Endothelial cell of hepatic sinusoid (primary cell): ENCODE measurements around the gene APLF.
"Not testable (repeated sequence)": the region's sequence is repeated elsewhere in the genome, so short reads cannot be mapped to it uniquely, and the experiment has no call there.

Source experiments
- in situ Hi-C: cut with HindIII; loops from 2 replicates; pipeline ENCODE4 v1.10.0; 2017; ENCODE audit warnings: low sequenced_read_pairs

Gene APLF

DNA sequence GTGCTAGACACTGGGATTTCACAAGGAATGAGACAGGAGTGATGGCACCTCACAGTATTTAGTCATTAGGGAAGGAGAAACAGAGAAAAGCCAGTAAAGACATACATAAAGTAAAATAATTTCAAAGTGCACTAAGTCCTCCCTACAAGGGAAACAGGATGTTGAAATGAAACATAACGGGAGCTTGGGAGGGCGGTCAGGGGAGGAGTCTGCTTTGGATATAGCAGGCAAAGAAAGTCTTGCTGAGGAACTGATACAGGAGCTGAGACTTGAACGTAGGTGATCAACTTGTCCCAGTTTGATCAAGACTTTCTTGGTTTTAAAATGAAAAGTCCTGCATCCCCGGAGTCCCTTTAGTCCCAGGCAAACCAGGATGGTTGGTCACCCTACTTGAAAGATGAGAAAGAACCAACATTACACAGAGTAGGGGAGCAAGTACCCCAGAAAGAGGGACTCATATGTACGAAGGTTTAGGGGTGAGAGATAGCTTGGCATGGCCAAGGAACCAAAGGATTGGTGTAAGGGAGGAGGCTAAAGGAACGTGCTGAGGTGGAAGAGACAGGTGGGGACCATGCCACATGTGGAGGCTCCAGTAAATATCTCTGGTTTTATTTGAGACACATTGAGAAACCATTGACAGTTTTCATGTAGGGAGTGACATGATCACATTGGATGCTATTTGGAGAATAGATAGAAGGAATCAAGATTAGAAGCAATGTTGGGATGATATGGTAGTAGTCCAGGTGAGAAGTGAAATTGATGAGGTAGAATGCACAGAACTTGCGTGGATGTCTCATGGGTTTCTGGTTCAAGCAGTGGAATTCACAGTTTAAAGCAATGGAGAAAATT lies 28.7 kb upstream of the APLF start:
- in situ Hi-C loops = loop anchor here (10.0 kb wide), 1 partner anchor 54 kb away; no protein-coding TSS in a partner anchor

DNA sequence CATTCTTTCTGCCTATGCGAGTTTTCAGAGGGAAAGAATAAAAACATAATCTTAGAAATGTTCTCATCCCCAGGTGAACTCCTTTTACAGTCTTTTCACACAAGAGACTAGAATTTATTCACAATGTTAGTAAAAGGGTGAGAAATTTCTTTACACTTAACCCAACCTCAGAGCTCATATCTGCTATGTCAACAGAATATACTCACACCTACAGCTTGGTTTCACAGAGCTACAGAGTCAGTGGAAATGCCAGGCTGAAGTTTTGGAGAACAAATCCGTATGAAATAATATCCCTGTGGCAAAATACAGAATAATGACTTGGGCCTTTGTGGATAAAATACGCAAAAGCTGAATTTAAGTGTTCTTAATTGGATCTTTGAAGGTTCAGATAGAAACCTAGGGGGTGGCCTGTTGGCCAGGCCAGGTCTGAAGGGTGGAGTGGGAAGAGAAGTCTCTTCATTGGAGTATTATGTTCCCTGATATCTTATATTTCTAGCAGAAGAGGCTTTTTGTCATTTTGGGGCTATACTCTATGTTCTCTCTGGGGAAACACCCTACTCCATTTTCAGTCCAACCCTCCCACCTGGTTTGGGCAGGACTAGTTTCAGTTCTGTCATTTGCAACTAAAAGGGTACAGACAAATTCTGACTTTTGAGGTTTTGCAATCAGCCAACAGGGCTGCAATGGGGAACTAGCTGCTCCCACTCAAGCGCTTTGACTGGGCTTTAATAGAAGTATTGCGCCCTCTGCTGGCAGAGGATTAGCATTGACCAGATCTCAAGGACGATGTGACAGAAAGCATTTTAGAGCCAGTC lies 26.0 kb upstream of the APLF start:
- in situ Hi-C loops = no loop called here

GRCh38 chr2:68441994-68442322 lies 25.4 kb upstream of the APLF start:
- in situ Hi-C loops = no loop called here

GRCh38 chr2:68446425-68446824 lies 21.0 kb upstream of the APLF start:
- in situ Hi-C loops = not testable (repeated sequence)

DNA sequence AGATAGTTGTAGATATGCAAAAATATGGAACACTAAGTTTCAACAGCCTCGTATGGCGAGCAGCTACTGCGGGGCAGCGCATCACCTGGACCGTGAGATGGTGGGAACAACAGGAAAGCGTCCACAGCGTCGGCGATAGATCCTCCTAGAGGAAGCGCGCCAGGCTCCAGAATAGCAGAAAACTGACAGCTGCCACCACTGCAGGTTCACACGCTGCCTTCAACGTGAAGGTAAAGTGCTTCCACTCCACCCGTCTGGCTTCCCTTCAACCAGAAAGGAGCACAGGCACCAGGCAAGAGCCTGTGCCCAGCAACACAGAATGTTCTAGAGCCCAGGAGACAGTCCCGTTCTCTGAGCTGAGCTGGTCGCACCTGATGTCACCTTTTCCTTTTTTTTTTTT lies 20.3 kb upstream of the APLF start:
- in situ Hi-C loops = no loop called here

DNA sequence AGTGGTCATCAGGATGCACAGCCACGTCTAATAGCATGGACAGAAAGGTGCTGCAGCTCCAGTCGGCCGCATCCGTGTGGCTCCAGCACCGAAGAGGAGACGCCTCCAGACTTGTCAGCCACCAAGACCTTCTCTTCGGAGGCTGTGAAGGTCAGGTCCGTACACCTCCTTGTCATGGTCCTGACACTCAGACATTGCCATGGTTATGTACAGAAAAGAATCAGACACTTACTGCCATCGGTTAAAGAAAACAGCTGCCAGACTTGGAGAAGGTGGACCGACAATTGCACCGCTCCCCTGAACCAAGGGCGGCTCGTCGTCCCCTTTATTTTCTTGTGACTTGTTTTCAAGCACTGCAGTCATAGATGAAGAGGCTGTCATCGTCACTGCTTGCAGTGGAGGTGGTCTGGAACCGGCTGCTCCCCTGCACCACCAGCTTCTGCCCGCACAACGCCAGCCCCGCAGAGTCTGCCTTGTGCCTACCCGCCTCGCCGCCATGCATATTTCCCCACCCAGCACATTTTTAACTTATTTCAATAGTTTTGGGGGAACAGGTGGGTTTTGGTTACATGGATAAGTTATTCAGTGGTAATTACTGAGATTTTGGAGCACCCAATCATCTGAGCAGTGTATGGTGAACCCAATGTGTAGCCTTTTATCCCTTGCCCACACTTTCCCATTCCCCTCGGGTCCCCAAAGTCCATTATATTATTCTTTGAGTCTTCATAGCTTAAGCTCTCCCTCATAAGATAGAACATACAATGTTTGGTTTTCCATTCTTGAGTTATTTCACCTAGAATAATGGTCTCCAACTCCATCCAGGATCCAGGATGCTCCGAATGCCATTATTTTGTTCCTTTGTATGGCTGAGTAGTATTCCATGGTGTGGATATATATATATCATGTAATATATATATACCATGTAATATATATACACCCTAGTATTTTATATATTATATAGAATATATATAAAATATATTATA lies 18.4 kb upstream of the APLF start:
- in situ Hi-C loops = no loop called here

DNA sequence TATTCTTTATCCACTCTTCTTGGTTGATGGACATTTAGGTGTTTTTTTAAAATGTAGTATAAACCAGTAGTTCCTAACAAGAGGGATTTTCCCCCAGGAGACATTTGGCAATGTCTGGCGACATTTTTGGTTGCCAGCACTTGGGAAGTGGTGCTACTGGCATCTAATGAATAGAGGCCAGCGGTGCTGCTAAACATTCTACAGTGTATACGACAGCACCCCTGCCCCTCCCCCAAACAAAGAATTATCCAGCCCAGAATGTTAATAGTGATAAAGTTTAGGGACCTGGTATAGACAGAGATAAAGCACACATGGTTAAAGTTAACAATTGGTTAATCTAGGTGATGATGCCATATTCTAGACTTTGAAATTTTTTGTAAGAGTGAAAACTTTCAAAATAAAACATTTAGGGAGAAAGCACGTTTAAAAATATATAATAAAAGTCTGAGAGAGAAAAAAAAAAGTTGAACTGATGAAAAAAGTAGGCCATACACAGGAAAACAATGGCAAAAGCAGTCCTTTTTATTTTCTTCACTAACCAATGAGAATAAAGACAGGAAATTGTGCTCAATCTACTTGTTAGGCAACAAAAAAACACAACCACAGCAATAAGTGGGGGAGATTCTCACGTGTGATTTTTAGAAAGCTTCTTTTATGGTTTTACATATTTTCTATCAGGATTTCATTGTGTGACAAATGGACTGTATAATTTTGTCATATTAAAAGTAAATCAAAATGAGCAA lies 15.1 kb upstream of the APLF start:
- in situ Hi-C loops = no loop called here

- in situ Hi-C loops = no loop called here
These were observed 13.5 kb upstream of the APLF start for GRCh38 chr2:68453761-68454360.

DNA sequence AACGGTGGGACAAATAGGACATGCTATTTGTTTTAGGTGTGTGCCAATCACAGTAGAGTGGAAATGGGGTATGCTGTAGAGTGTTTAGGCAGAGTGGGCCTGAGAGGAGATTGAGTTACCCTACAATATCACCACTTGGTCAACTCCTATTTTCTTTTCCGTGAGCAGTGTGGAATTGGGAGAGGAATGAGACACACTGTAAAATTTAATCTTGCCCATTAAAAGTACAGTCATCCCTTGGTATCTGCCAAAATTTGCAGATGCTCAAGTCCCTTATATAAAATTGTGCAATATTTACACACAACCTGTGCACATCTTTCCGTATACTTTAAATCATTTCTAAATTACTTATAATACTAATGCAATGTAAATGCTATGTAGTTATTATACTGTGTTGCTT lies 12.7 kb upstream of the APLF start:
- in situ Hi-C loops = no loop called here

DNA sequence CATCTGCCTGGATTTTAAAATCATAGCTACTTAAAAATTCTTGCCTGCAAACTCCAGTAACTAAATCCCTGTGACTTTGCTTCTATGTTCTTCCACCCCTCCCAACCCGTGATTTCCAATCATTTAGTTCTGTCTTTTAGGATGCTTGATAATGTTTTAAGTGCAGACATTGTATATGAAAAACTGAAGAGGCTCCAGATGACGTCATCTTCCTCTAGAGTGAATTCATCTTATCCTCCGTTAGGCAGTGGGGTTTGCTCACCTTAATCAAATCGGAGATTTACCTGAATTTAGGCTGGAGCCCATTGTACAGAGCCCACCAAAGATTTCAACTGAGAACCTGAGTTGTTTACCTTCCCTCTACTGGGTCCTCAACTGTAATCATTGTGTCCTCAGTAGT lies 11.2 kb upstream of the APLF start:
- in situ Hi-C loops = no loop called here

GRCh38 chr2:68458981-68459380 lies 8.4 kb upstream of the APLF start:
- in situ Hi-C loops = no loop called here

DNA sequence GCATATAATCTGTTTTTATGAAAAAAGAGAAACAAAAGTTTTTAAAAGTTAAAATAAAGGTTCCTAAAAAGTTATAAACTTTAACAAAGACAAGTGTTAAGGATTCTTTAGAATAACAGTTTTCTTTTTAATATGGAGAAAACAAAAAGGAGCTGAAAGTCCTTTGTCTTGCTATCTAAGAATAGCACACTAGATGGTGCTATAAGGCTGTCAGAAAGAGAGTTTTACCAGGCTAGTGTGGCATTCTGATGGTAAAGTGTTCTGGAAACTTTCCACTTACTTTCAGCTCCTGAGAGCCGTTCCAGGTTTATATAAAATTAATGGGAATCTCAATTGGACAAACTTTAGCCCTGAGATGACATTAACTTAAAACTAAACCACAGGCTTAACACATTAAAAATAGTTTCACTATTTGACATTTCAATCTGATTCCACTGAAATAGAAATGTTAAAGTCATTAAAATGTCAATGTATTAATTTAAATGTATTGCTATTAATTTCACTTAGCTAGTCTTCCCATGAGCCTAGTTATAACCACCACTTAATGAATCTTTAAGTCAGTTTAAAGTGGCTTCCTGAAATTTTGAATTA lies 4.0 kb upstream of the APLF start:
- in situ Hi-C loops = no loop called here

- in situ Hi-C loops = no loop called here
These were observed 2.7 kb upstream of the APLF start for GRCh38 chr2:68464651-68465050.

DNA sequence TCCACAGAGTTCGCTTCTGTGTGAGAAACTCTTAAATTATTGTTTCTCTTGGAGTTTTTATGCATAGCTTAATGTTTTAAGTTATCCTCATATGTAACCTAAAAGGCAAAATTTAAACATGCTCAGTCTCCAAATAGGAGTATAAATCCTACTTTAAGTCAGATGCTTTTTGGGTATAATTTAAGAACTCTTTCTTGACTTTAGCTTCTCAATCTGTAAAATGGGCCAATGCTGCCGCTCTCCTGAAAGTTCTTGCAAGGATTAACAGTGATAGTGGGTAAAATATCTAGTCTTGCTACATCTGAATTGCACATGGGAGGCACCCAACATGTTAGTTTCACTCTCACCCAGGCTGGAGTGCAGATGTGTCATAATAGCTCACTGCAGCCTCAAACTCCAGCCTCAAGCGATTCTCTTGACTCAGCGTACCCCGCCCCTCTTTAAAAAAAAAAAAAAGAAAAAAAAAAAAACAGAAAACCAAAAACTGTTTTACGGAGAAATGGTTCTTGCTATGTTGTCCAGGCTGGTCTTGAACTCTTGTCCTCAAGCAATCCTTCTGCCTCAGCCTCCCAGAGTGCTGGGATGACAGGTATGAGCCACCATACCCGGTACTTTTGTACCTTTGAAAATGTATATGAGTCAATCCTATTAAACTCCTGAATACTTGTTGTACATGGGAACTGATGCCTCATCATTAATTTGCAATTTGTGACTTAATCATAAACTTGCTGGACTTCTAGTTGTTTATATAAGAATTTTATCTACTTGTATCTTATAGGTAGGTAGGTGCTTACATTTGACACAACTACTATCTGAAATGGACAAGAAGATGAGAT lies 2.1 kb upstream of the APLF start:
- in situ Hi-C loops = no loop called here

- in situ Hi-C loops = no loop called here
These were observed 1.0 kb upstream of the APLF start for GRCh38 chr2:68466361-68466777.

- in situ Hi-C loops = no loop called here
These were observed 658 bp upstream of the APLF start for GRCh38 chr2:68466778-68467076.

DNA sequence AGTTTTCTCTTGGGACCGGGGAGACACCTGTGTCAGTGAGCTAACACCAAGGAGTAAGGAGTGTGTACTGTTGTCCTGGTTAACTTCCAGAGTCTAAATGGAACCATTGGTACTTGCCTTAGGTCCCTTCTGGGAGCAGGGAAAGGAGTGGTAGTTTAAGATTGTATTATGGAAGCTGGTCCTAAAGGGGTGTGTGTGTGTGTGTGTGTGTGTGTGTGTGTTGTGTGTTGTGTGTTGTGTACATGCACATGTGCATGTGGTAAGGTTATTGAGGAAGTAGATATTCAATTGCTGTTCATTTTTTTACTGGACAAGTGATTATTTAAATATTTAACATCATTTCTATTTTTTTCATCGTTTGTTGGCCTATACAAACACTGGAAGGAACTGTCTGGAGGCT lies 1.4 kb downstream of the APLF start:
- in situ Hi-C loops = no loop called here

GRCh38 chr2:68469935-68470334 lies 2.5 kb downstream of the APLF start:
- in situ Hi-C loops = no loop called here

DNA sequence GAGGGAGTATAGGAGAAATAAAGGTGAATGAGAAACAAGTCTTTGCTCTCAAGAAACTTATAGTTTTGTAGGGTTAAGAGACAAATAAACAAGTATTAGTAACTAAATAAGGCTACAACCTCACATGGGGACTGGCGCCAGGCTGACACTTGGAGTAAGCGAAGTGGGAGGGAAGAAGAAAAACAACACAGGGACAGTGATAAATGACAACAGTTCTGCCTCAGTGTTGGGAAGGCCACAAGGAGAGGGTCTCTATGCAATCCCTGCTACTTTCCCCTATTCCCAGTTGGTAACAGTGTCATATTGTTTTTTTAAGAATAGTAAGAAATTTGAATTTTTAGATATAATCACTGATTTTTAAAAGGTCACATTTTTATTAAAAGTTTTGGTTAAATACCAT lies 4.0 kb downstream of the APLF start:
- in situ Hi-C loops = no loop called here
